ENCODE data around the gene PLEKHA1. TPM values are rescaled to one million over a fixed set of nuclear protein-coding genes. Genes with fewer than 3 reads are reported as not detected.
A peak's percentile ranks its signal among the peaks of the same experiment; 100 is the strongest.

PLEKHA1 gene
- polyA plus RNA-seq, 1 experiment: 25.5 TPM

DNA sequence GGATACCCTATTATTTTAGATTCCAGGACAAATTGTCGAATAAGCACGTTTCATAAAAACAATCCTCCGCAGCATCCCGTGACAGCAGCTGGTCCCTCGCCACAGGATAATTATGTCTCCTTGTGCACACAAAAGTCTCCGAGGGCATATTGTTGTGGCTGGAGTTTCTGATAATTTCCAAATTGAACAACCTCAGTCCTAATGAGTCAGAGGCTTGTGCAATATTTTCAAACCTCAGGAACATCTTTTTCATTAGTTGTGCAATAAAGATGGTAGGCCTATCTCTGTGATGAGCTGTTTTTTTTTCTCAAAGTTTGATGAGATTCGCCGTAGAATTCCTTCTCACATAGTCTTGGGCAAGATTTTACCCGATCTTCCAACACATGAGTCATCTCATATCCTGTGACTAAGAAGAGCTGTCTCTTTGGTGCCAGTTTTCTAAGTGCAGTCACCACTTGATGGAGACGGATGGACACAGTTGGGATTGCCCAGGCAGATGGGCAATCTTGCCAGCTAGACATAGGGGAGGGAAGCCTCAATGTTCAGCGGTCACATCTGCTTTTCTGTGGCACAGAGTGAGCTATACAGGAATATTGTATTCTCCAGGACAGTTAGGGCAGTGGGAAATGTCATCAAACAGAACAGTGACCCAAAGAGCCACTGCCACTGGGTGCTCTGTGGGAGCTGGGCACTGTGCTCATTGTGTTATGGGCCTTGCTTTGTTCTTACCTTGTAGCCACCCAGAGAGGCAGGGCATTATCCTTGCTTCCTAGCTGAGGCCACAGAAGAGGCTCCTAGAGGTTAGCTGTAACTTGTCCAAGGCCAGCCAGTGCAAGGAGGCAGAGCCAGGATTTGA lies 94.6 kb downstream of the PLEKHA1 start:
- peak overlapping the region; percentile 60 for H3K27ac ChIP-seq (ENCODE audit: low read depth, low read length)
- no peak overlapping the region for H3K4me3 ChIP-seq (ENCODE audit: low read depth, low read length)

DNA sequence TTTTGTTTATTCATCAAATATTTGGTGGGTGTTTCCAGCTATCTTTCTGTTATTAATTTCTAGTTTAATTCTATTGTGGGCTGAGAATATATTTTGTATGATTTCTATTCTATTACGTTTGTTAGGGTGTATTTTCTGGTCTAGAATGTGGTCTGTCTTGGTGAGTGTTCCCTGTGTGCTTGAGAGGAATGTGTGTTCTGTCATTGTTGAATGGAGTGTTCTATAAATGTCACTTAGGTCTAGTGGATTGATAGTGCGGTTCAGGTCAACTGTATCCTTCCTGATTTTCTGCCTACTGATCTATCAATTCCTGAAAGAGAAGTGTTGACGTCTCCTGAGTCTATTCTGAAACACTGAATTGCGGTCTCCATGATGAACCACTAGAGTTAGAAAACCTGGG lies 95.3 kb downstream of the PLEKHA1 start:
- Histone ChIP-seq H3K27ac (ENCODE audit: low read depth, low read length) (no peak overlapping the region), H3K9me3 (ENCODE audit: control insufficient read depth, insufficient read depth, low read length) (no peaks in the 10 kb centered on the region), H3K27me3 (ENCODE audit: control insufficient read depth, insufficient read depth, low read length) (no peaks in the 10 kb centered on the region), H3K4me3 (ENCODE audit: low read depth, low read length) (no peak overlapping the region)
- DNase-seq (ENCODE audit: low read depth, low spot score): no peak
- CTCF ChIA-PET: interaction anchor here (0.6 to 2.1 kb wide), 4 partner anchors 96 to 190 kb away, joined by 3 to 11 read pairs (median 4); no protein-coding TSS in a partner anchor
- TF ChIP-seq, protein P1, sequence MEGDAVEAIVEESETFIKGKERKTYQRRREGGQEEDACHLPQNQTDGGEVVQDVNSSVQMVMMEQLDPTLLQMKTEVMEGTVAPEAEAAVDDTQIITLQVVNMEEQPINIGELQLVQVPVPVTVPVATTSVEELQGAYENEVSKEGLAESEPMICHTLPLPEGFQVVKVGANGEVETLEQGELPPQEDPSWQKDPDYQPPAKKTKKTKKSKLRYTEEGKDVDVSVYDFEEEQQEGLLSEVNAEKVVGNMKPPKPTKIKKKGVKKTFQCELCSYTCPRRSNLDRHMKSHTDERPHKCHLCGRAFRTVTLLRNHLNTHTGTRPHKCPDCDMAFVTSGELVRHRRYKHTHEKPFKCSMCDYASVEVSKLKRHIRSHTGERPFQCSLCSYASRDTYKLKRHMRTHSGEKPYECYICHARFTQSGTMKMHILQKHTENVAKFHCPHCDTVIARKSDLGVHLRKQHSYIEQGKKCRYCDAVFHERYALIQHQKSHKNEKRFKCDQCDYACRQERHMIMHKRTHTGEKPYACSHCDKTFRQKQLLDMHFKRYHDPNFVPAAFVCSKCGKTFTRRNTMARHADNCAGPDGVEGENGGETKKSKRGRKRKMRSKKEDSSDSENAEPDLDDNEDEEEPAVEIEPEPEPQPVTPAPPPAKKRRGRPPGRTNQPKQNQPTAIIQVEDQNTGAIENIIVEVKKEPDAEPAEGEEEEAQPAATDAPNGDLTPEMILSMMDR (IDR thresholded peaks at IDR 0.05; ENCODE audit: low read depth, low read length): no peak
- POLR2A ChIA-PET: interaction anchor here (1.6 kb wide), 1 partner anchor 10 kb away, joined by 5 read pairs; no protein-coding TSS in a partner anchor

More for the DNA sequence above, 94.6 kb downstream of the PLEKHA1 start:
- peak; percentile 83 for DNase-seq (ENCODE audit: low read depth, low spot score)
- TF ChIP-seq, protein P1 (IDR thresholded peaks at IDR 0.05; ENCODE audit: low read depth, low read length): no peak
- ChIA-PET CTCF (interaction anchor here (0.6 to 2.1 kb wide), 5 partner anchors 29 to 189 kb away, joined by 3 to 11 read pairs (median 3); no protein-coding TSS in a partner anchor), POLR2A (interaction anchor here (0.6 to 1.6 kb wide), 5 partner anchors 9 to 258 kb away, joined by 3 to 5 read pairs (median 5); partner anchors contain the start of gene PLEKHA1)
- Histone ChIP-seq H3K9me3 (ENCODE audit: control insufficient read depth, insufficient read depth, low read length) (no peaks in the 10 kb centered on the region), H3K27me3 (ENCODE audit: control insufficient read depth, insufficient read depth, low read length) (no peaks in the 10 kb centered on the region)

DNA sequence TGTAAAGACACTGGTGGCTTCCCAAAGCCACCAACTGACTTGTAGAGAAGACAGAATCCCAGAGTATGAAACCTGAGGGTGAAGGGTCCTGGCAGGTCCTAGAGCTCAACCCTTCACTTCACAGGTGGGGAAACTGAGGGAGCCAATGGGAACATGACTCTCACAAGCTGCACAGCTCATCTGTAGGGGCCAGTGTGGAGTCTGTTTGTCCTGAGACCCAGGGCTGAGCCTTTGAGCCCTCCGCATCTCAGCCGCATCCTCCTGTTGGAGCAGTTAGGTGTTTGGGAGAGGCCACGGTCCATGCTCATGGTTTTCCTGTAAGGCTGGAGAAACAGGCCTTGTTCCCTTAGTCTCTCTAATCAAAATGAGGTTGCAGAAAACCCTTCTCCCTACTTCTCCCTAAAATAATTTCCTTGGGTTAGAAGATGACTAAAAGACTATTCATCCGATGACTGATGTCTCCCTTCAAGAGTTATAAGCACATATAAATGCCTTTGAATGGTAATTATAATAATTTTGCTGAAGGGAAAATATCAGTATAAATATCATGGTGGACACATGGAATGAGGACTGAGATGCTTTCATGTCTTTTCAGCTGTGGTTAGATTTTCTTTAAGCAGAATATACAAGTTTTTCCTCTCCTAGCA lies 97.1 kb downstream of the PLEKHA1 start:
- no peak for DNase-seq (ENCODE audit: low read depth, low spot score)

DNA sequence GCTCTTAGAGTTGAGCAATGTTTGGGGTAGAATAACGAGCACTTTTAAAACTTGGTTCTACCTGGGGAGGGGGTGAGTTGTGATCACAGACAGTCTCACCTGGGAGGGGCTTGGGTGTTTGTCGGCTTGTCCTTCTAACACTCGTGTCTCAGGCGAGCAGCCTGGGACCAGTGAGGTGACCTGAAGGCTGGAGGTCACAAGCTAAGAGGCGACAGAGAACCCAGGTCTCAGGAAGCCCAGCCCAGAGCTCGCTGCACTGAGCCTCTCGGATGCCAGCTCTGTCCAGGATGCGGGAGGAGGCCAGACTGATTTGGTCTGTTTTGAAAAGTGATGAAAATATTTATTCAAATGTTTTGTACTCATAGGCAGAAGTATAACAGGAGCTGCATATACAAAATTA lies 98.6 kb downstream of the PLEKHA1 start:
- ChIA-PET POLR2A (no interaction called here), CTCF (interaction anchor here (0.8 to 2.8 kb wide), 2 partner anchors 92 to 174 kb away, joined by 3 to 13 read pairs; no protein-coding TSS in a partner anchor)

More for the DNA sequence above, 97.1 kb downstream of the PLEKHA1 start:
- H3K4me3 ChIP-seq (ENCODE audit: low read depth, low read length): no peak overlapping the region
- ChIA-PET CTCF (interaction anchor here (1.2 kb wide), 1 partner anchor 174 kb away, joined by 3 read pairs; no protein-coding TSS in a partner anchor), POLR2A (no interaction called here)
- H3K27ac ChIP-seq (ENCODE audit: low read depth, low read length): no peak overlapping the region
- H3K9me3 ChIP-seq (ENCODE audit: control insufficient read depth, insufficient read depth, low read length): no peaks in the 10 kb centered on the region
- TF ChIP-seq, protein P1 (IDR thresholded peaks at IDR 0.05; ENCODE audit: low read depth, low read length): no peak
- no peaks in the 10 kb centered on the region for H3K27me3 ChIP-seq (ENCODE audit: control insufficient read depth, insufficient read depth, low read length)

More for the DNA sequence above, 98.6 kb downstream of the PLEKHA1 start:
- TF ChIP-seq, protein P1 (IDR thresholded peaks at IDR 0.05; ENCODE audit: low read depth, low read length): no peak
- no peaks in the 10 kb centered on the region for H3K9me3 ChIP-seq (ENCODE audit: control insufficient read depth, insufficient read depth, low read length)
- no peaks in the 10 kb centered on the region for H3K27me3 ChIP-seq (ENCODE audit: control insufficient read depth, insufficient read depth, low read length)
- DNase-seq (ENCODE audit: low read depth, low spot score): no peak
- no peak overlapping the region for H3K27ac ChIP-seq (ENCODE audit: low read depth, low read length)
- H3K4me3 ChIP-seq (ENCODE audit: low read depth, low read length): no peak overlapping the region

All from AG04450 (cell line).